Kidney glomerular epithelial cell (primary cell): ENCODE data around the gene SNX2.

ENCODE experiments used
- DNase-seq: peaks from one replicate; lab custom pipeline; 2025; lab: John Stamatoyannopoulos, UW

Gene SNX2

GRCh38 chr5:122773619-122774018, 1.3 kb upstream of the SNX2 start:
- peak; percentile 28 for DNase-seq

DNA sequence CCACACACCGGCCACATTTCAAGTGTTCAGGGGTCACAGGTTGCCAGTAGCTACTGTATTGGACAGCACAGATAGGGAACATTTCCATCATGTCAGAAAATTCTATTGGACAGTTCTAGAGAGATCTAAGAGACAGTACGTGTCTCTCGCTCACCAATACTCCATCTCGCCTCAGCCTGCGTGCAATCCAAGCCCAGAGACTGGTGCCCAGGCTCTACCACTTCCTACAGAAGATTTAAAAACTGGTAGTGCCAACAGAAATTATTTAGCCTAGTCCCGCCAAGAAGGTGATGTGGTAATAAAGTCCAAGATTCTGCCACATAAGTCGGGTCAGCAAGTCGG, 390 bp upstream of the SNX2 start:
- DNase-seq, result no peak

GRCh38 chr5:122775550-122776542, 966 bp downstream of the SNX2 start:
- peak; percentile 64 for DNase-seq

- no peak for DNase-seq
Measured at GRCh38 chr5:122778157-122778556, 3.3 kb downstream of the SNX2 start.

- no peak for DNase-seq
Measured at GRCh38 chr5:122779451-122779850, 4.6 kb downstream of the SNX2 start.

DNA sequence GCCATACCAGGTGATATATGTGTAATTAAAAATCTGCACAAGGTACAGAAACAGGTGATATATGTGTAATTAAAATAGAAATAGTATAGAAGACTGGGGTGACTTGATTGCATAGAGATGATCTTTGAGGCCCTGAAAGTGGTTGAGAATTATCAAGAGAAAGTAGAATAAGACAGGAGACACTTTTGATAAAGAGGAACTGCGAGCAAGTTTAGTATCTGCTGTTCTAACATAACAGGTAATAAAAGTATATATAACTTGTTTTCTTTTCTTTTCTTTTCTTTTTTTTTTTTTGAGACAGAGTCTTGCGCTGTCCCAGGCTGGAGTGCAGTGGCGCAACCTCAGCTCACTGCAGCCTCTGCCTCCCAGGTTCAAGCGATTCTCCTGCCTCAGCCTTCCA, 5.4 kb downstream of the SNX2 start:
- DNase-seq, result no peak

GRCh38 chr5:122781465-122781864, 6.6 kb downstream of the SNX2 start:
- no peak for DNase-seq

DNA sequence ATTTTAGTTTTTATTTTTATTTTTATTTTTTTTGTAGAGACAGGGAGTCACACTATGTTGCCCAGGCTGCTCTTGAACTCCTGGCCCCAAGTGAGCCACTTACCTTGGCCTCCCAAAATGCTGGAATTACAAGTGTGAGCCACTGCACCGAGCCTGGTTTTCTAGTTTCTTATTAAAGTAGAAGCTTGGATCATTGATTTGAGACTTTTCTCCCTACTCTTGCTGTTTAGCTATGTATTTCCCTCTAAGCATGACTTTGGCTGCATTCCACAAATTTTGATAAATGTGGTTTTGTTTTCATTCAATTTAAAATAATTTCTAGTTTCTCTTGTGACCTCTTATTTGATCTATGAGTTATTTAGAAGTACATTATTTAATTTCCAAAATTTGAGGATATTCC, 10.4 kb downstream of the SNX2 start:
- DNase-seq, result no peak

DNA sequence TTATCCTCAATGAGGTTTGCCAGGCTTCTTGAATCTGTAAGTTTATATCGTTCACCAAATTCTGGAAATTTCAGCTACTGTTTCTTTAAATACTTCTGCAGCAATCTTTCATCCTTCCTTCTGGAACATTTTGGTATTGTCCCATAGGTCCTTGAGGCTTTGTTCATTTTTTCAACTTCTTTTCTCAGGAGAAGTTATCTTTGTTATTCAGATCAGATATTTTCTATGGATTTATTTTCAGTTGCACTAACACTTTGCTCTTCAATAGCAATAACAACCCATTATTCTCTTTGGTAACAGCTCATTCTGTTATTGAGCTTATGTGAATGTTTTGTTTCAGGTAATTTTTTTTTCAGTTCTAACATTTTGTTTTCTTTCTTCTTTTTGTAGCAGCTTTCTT, 13.5 kb downstream of the SNX2 start:
- no peak for DNase-seq

DNA sequence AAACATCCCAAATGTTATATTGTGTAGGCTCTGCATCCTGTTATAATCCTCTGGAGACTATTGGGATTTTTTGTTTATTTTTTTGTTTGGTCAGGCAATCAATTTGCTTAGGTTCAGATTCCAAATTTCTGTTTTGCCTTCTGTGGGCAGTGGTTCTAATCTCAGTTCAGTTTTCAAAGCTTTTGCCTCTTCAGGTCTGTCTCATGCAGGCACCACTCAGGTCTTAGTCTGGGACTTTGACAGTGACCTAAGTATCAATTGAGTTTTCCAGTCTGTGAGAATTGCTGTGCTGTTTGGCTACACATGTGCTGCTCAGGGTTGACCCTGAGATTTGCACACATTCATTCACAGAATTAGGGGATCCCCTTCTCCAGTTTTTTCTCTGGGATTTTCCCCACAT, 14.1 kb downstream of the SNX2 start:
- no peak for DNase-seq

DNA sequence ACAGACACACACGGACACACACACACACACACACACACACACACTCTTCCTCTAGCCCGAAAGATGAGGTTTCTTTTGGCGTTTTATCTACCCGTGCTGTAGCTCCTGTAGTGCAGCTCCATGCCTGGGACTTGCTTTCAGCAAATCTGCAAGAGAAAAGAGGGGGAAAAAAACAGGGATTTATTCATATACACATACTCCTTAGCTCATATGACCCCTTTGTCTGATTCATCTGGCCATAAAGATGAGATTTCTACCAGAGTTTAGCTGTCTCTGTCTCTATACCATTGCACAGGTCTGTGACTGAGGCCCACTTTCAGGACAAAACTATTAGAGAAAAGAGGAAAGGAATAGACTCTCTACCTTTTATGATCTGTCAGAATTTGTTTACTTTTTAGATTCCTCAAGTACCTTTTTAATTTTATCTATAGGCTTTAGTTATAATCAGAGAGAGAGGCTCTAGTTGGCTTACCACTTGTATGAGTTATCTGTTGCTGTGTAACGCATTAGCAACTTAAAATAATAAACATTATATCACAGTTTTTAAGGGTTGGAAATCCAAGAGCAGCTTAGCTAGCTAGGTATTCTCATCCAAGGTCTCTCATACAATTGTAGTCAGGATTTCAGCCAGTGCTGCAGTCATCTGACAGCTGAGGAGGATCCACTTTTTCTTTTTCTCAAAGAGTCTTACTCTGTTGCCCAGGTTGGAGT, 14.7 kb downstream of the SNX2 start:
- DNase-seq, result no peak

DNA sequence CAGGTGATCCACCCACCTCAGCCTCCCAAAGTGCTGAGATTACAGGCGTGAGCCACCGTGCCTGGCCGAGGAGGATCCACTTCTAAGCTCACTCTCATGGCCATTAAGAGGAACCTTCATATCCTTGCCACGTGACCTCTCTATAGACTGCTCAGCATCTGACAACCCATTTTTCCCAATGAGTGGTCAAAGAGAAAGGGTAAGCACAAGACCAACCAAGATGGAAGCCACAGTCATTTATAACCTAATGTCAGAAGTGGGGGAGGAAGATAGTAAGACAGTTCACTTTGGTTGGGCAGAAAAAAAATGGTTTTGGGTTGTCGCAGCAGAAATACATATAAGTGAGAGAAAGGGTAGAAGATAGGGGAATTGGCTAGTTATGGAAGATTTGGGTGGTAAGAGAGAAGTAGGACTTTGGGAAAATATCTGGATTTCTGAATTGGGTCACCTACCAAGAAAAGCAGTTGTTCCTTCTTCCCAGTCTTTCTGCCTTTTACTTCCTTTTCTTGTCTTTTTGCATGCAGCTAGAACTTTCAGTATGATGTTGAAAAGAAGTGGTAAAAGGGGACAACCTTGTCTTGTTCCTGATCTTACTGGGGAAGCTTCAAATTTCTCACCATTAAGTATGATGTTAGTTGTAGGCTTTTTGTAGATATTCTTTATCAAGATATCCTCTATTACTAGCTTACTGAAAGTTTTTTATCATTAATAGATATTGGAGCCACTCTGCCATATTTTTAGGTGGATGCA, 15.6 kb downstream of the SNX2 start:
- no peak for DNase-seq

- DNase-seq, result no peak
Measured at GRCh38 chr5:122805481-122805880, 30.6 kb downstream of the SNX2 start.

GRCh38 chr5:122810405-122810804, 35.5 kb downstream of the SNX2 start:
- no peak for DNase-seq

DNA sequence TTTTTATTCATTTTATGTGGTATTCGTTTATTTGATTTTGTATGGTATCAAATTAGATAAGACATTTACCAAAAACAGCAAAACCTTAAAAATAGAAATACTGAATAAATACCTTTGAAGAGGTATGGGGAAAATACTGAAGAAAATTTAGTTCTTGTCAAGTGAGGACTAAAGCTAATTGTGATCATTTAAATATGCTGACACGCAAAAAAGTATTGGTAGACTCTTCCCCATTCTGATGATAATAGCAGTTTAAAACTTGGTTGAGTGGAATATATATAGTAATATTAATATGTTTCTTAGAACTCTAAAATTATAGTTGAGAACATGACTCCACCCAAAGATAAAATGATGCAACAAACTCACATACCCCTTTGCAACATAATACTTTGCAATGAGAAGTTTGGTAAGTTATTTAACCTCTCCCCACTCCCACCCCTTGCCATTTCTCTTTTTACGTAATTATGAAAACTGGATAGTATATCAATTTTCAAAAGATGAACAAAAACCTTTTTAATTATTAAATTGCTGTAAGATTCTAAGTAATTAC, 40.4 kb downstream of the SNX2 start:
- no peak for DNase-seq

DNA sequence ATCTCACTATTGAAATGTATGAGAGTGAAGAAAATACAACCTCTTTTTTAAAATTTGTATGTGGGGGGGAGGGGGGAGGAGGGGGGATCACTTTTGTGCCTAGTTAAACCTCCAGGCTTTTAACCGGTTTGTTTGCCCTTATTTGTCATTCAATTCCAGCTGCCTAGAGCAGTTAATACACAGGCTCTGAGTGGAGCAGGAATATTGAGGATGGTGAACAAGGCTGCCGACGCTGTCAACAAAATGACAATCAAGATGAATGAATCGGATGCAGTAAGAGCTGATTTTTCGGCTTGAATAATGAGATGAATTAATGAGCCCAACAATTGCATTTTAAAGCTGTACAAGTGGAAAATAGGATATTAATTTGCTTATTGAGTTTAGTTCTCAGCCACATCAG, 41.9 kb downstream of the SNX2 start:
- no peak for DNase-seq

GRCh38 chr5:122831984-122832383, 57.1 kb downstream of the SNX2 start:
- no peak for DNase-seq

DNA sequence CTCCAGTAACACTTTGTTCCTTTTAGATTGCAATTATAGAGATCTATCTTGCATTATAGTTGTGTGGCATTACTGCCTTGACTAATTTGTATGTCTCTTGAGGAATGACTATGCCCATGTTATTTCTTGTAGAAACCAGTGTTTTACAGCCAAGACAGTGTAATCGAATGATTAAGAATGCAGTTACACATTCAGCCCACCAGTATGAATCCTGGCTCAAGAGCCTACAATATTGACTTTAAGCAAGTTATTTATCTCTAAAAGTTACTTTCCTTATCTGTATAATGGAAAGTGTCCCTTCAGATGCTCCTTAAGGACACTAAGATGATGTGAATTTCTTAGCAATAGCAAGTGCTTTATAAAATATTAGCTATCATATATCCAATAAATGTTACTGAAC, 60.8 kb downstream of the SNX2 start:
- DNase-seq, result no peak

DNA sequence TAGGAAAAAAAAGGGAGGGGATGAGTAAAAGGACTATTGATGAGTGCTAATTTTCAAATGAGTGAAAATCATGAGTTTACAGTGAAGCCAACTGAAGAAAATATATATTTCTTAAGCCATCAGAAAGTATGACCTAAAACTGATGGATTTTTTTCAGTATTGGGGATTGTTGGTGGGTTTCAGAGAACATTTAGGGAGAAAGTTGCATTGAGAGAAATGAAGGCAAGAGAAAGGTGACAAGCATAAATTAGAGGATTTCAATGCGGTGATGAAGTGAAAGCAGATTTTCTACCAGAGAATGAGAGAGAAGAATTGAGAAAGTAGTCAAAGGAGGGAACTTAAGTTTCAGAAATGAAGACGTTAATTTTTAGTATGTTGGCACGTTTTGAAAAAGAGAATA, 62.1 kb downstream of the SNX2 start:
- DNase-seq, result no peak

- no peak for DNase-seq
Measured at GRCh38 chr5:122839731-122840130, 64.9 kb downstream of the SNX2 start.

DNA sequence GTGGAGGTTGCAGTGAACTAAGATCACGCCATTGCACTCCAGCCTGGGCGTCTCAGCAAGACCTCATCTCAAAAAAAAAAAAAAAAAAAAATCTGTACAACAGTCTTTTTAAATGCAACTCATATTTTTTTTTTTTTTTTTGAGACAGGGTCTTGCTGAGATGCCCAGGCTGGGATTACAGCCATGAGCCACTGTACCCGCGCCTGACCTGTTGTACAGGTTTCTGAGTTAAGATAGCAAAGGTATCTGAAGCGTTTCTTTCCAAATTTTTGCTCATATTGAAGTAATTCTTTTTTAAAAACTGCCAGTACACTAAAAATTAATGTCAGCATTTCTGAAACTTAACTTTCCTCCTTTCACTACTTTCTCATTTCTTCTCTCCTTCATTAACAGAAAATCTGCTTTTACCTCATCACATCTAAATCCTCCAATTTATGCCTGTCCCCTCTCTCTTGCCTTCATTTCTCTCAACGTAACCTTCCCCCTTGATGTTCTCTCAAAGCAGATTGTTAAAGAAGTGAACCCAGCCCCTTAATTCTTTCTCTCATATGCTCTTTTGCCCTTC, 67.2 kb downstream of the SNX2 start:
- DNase-seq, result no peak
